GM19438 (cell line): ENCODE results near the gene GREB1.

Experiments
- ATAC-seq: cut with Tn5 transposase; IDR thresholded peaks from one replicate; pipeline ENCODE4 v1.9.1; 2021; ENCODE audit warnings: low read depth; ENCODE audit not compliant: unreplicated experiment

The GREB1 gene

GRCh38 chr2:11507517-11507916, 26.3 kb upstream of the GREB1 start:
- no peak for ATAC-seq

DNA sequence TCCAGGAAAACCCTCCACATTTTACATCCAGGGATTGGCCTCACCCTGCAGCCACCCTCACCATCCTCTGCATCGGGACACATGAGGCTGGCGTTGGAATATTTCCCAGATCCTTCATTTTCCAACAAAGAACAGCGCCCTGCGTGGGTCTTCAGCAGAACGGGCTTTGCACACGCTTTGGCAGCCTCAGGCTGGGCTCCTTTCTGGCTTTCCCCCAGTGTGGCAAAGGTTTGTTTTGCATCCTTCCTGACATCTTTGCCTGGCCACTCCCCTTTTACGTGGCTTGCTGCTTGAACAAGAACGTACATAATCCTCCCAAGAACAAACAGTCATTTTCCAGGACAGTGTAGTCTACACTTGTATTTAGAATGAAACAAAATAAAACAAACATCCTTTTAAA, 25.6 kb upstream of the GREB1 start:
- no peak for ATAC-seq

DNA sequence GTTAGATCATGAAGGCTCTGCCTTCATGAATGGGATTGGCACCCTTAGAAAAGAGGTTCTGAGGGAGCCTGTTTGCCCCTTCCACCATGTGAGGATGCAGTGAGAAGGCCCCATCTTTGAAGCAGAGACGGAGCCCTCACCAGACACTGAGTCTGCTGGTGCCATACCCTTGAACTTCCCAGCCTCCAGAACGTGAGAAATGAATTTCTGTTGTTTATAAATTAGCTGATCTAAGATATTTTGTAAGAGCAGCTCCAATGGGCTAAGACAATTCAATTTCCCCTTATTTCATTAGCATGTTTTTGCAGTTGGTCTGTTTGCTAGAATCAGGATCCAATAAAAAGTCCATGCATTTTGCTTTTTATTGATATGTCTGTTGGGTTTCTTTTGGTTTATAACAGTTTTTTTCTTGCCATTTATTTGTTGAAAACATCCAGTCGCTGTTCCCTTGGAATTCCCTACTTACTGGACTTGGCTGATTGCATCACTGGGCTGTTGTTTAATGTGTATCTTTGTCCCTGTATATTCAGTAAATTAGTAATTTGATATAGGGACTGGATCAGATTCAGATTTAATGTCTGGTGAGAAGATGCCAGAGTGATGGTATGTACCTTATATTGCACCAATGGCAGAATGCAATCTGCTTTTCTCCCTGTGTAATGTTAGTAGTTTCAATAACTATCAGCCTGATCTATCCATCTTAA, 24.0 kb upstream of the GREB1 start:
- no peak for ATAC-seq

GRCh38 chr2:11512431-11512830, 21.4 kb upstream of the GREB1 start:
- no peak for ATAC-seq

DNA sequence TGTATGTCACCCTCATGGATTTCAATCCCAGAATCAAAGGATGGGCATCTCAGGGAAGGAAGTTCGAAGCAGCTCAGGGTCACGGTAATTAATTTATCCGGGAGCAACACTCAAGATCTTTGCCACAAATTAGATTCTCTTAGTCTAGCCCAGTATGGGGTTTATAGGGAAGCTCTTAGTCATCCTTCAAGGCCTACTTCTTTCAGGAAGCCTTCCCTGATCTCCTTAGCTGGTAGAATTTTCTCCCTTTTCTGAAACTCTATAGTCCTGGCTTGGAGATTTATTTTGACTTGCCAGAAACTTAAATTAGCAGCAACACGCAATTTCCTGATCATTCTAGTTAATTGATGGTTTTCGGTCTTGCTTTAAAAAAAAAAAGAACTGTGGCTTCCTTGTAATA, 20.5 kb upstream of the GREB1 start:
- ATAC-seq: no peak

DNA sequence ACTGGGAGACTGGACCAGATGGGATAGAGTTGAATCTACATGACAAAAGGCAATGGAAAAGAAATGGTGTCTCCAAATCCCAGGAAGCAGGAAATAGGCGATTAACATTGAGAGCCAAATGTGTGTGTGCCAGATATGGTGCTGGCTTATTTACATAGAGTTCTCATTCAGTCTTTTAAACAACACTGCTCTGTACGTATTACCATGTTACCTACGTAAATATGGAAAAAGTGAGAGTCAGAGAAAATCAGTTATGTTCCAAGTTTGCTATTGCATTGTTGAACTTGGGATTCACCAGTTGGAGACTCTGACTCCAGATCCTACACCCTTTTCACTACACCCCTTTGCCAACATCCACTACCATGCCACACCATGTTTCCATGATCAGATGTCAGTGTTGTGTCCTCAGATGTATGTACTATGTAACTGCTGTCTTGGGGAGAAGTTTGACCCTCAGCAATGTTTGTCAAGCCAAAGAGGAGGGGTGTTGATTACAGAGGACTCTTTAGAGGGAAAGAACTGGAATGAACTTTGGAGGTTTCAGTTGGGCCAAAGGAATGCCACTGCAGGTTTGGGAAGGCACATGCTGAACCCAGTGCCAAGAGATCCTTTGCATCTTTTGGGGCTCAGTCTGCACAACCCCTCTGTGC, 19.6 kb upstream of the GREB1 start:
- ATAC-seq: no peak

- no peak for ATAC-seq
These were observed 18.9 kb upstream of the GREB1 start for GRCh38 chr2:11514904-11515303.

- ATAC-seq: no peak
These were observed 18.3 kb upstream of the GREB1 start for GRCh38 chr2:11515490-11515981.

- no peak for ATAC-seq
These were observed 16.7 kb upstream of the GREB1 start for GRCh38 chr2:11516984-11517648.

DNA sequence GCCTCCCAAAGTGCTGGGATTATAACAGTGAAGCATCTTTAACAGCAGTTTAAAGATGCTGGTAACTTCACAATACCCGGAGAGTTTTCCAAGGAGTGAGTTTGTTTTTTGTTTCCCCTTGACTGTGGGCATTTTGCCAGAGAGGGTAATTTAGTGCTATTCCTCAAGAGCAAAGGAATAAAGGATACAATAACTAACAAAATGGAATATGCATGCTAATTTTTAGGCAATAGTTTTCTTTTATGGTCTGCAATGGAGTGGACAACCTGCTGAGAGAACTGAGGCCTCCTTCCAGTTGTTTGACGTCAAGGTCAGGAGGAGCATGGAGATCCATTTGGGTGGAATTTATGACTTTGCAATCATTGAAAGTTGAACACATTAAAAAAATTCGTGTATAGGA, 15.9 kb upstream of the GREB1 start:
- ATAC-seq: no peak

- no peak for ATAC-seq
These were observed 13.7 kb upstream of the GREB1 start for GRCh38 chr2:11520092-11520693.

- ATAC-seq: no peak
These were observed 12.1 kb upstream of the GREB1 start for GRCh38 chr2:11521775-11522174.

GRCh38 chr2:11524470-11524869, 9.4 kb upstream of the GREB1 start:
- no peak for ATAC-seq

- ATAC-seq: no peak
These were observed 8.1 kb upstream of the GREB1 start for GRCh38 chr2:11525762-11526161.

DNA sequence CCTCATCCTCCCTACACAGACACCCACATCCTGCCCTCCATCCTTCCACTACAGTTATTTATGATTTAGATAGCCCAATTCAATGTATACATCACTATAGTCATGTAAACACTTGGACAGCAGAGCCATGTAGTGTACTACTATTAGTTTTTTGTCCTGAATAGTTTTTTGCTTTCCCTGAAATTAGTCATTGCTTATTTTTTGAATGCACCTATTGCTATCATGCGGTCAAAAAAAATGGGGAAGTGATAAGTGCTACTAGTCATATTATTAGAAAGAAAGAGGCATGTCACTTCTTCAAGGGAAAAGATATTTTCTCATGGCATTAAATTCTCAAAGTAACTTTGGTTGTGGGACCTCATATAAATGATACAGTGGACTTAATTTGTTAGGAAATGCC, 6.8 kb upstream of the GREB1 start:
- no peak for ATAC-seq

GRCh38 chr2:11528228-11528627, 5.6 kb upstream of the GREB1 start:
- ATAC-seq: no peak

- no peak for ATAC-seq
These were observed 2.9 kb upstream of the GREB1 start for GRCh38 chr2:11530864-11531465.

DNA sequence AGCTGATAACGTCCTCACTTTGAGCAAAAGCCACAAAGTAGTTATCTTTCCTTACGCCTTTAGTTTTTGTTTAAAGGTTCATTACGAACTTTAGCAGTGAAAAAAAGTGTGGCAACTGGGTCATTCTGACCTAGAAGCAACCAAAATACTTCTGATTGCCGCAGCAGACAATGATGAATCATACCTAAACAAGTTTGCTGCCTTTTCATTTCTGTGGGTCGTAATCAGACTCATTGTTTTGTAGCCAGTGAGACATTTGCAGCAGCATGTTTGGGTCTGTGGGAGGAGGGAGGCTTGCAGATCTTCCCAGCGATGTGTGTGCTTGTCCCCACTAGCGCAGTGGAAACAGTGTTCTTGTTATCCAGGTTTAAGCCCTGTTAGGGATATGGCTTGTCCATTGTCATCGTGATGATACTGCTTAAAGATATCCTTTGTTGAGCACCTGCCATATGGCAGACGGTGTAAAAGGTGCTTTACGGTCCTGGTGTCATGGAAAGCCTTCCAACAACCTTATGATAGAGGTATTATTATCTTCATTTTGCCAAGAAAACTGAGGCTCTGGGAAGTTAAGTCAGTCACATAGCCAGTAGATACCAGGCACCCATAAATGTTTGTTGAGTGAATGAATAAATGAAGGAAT, 1.3 kb upstream of the GREB1 start:
- no peak for ATAC-seq

GRCh38 chr2:11534071-11534745, 363 bp downstream of the GREB1 start:
- ATAC-seq: no peak
